ENCODE results near the gene EXO1. TPM values are rescaled to one million over a fixed set of nuclear protein-coding genes. Genes with fewer than 3 reads are reported as not detected.

Gene EXO1
- total and polyA plus RNA-seq, 10 donors = 0.35 to 4.4 (median 1.3) TPM

- Histone ChIP-seq H3K36me3 (no peaks in the 10 kb centered on the region), H3K4me1 (no peaks in the 10 kb centered on the region), H3K27me3 (replicated peaks in 1 of 7) (no peaks in the 10 kb centered on the region), H3K9me3 (no peaks in the 10 kb centered on the region), H3K4me3 (no peak overlapping the region), H3K27ac (no peak overlapping the region)
- intact Hi-C loops (cut with DNase I; ENCODE audit: low total_unique reads) = no loop called here
- DNase-seq = no peak
- WGBS, 5 donors = 64 to 80% (median 69%) methylated on average over 3 of the region's 3 CpGs
- TF ChIP-seq CTCF (IDR thresholded peaks at IDR 0.05 in 8 of 11, conservative IDR thresholded peaks at IDR 0.05 in 3 of 11) (no peak), POLR2A (IDR thresholded peaks at IDR 0.05) (no peak), POLR2AphosphoS5 (IDR thresholded peaks at IDR 0.05) (no peak)
Measured at GRCh38 chr1:241828463-241829021, 19.5 kb upstream of the EXO1 start.

GRCh38 chr1:241829468-241829867, 18.5 kb upstream of the EXO1 start:
- Histone ChIP-seq H3K9me3 (no peaks in the 10 kb centered on the region), H3K4me3 (no peak overlapping the region), H3K27ac (no peak overlapping the region), H3K27me3 (replicated peaks in 1 of 7) (no peaks in the 10 kb centered on the region), H3K36me3 (no peaks in the 10 kb centered on the region), H3K4me1 (no peaks in the 10 kb centered on the region)
- DNase-seq = no peak
- intact Hi-C loops (cut with DNase I; ENCODE audit: low total_unique reads) = no loop called here
- no peak for TF ChIP-seq CTCF (IDR thresholded peaks at IDR 0.05 in 8 of 11, conservative IDR thresholded peaks at IDR 0.05 in 3 of 11)
- TF ChIP-seq POLR2A (IDR thresholded peaks at IDR 0.05) = no peak
- no peak for TF ChIP-seq POLR2AphosphoS5 (IDR thresholded peaks at IDR 0.05)

GRCh38 chr1:241834733-241835377, 13.1 kb upstream of the EXO1 start:
- H3K27ac ChIP-seq = no peak overlapping the region
- H3K4me1 ChIP-seq = peaks cover 0 to 4% (median 0%) of the 10 kb centered on the region in 6 donors
- H3K4me3 ChIP-seq = no peak overlapping the region
- intact Hi-C loops (cut with DNase I; ENCODE audit: low total_unique reads) = no loop called here
- H3K9me3 ChIP-seq = no peaks in the 10 kb centered on the region
- H3K36me3 ChIP-seq = no peaks in the 10 kb centered on the region
- 2 to 13% (median 6%) methylated on average over 1 of the region's 1 CpG for WGBS, 5 donors
- TF ChIP-seq CTCF (IDR thresholded peaks at IDR 0.05 in 8 of 11, conservative IDR thresholded peaks at IDR 0.05 in 3 of 11) (peak in 5 of 11 experiments; percentile 16 to 42 (median 31)), POLR2A (IDR thresholded peaks at IDR 0.05) (no peak), POLR2AphosphoS5 (IDR thresholded peaks at IDR 0.05) (no peak)
- no peak for DNase-seq
- no peaks in the 10 kb centered on the region for H3K27me3 ChIP-seq (replicated peaks in 1 of 7)

GRCh38 chr1:241836941-241837340, 11.1 kb upstream of the EXO1 start:
- no peak overlapping the region for H3K4me3 ChIP-seq
- H3K4me1 ChIP-seq = peaks cover 0 to 4% (median 0%) of the 10 kb centered on the region in 6 donors
- no peak for DNase-seq
- no peaks in the 10 kb centered on the region for H3K27me3 ChIP-seq (replicated peaks in 1 of 7)
- TF ChIP-seq POLR2AphosphoS5 (IDR thresholded peaks at IDR 0.05) = no peak
- TF ChIP-seq CTCF (IDR thresholded peaks at IDR 0.05 in 8 of 11, conservative IDR thresholded peaks at IDR 0.05 in 3 of 11) = no peak
- no peak for TF ChIP-seq POLR2A (IDR thresholded peaks at IDR 0.05)
- whole genome bisulfite sequencing, 5 donors = 65 to 96% (median 89%) methylated on average over 2 of the region's 2 CpGs
- H3K36me3 ChIP-seq = no peaks in the 10 kb centered on the region
- H3K27ac ChIP-seq = no peak overlapping the region
- intact Hi-C loops (cut with DNase I; ENCODE audit: low total_unique reads) = no loop called here
- no peaks in the 10 kb centered on the region for H3K9me3 ChIP-seq

Measured in spleen (tissue), 11 donors.